HG03520 (cell line): ENCODE results near the gene SMS.

ENCODE experiments used
- ATAC-seq: cut with Tn5 transposase; IDR thresholded peaks from one replicate; pipeline ENCODE4 v1.9.1; 2021; ENCODE audit warnings: mild to moderate bottlenecking, moderate library complexity; ENCODE audit not compliant: unreplicated experiment

The SMS gene

GRCh38 chrX:22035236-22035635 lies 94.7 kb downstream of the SMS start:
- no peak for ATAC-seq

DNA sequence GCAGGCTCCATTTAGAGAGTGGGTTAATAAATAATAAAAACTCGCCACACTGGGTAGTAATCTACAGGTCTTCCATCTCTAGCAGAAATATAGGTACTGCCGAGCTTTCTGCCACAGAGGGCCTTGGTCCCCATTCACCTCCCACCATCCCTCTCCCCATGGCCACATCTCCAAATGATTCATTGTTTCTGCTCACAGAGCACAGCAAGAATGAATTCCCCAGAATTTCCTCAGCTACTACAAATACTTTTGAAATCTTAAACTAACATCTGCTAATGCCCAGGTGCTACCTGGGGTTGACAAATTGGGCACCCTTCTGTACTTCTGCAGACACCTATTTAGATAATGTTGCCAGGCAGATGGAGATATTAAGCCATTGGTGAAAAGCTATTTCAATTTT lies 96.7 kb downstream of the SMS start:
- no peak for ATAC-seq

GRCh38 chrX:22037911-22038537 lies 97.5 kb downstream of the SMS start:
- no peak for ATAC-seq

DNA sequence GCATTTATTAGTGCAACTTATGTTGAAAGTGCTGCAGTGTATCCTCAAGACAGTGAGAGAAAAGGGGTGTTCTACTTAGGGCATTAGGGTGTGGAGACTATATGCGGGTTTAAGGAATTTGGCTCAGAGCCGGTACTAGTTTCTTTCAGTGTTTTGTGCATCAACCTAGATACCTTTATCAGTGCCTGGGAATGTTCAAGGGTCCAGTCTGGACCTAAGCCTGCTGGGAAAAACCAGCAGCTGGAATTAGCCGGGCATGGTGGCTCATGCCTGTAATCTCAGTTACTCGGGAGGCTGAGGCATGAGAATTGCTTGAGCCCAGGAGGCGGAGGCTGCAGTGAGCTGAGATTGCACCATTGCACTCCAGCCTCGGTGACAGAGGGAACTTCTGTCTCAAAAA lies 99.0 kb downstream of the SMS start:
- ATAC-seq: no peak

GRCh38 chrX:22040184-22040583 lies 99.7 kb downstream of the SMS start:
- ATAC-seq: no peak

DNA sequence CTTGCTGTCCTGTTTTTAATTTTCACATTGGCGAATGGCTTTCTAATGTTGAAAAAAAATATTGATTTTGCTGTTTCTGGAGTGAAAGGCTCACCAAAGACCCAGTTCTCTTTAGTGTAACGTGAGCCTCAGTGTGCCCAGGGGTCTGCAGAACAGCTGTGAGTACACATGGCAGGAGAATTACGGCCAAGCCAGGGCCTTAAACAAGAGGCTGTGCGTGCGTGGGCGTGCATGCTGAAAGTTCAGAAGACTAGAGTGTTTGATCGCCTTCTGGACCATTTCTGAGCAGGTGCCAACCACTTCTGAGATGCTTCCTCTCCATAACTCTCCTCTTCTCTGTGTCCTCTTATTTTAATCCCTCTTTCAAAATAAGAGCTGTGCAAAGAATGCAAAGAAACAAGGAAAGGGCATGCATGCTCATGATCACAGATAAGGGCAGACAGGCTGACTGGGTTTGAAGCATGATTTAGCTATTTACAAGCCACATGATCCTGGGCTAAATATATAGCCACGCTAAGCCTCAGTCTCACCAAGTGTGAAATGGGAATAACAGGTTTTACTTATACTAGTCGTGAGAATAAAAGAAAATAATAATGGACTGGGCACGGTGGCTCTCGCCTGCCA lies 101.5 kb downstream of the SMS start:
- ATAC-seq: no peak

GRCh38 chrX:22043872-22044271 lies 103.4 kb downstream of the SMS start:
- ATAC-seq: no peak
